Stimulated activated CD4-positive, alpha-beta T cell treated with anti-CD3 and anti-CD28 coated beads, Interleukin-2, amount 100 ng/mL, for 4 hours (primary cell): ENCODE measurements around the gene TRNAU1AP.
"Not testable (repeated sequence)": the region's sequence is repeated elsewhere in the genome, so short reads cannot be mapped to it uniquely, and the experiment has no call there.

ENCODE experiments used
- DNase-seq: peaks from one replicate; pipeline ENCODE4 v3.0.0-alpha.2; 2020; ENCODE audit warnings: low read depth

Gene TRNAU1AP

GRCh38 chr1:28521502-28522164, 31.3 kb upstream of the TRNAU1AP start:
- no peak for DNase-seq

- DNase-seq: not testable (repeated sequence)
Measured at GRCh38 chr1:28522537-28522936, 30.3 kb upstream of the TRNAU1AP start.

- DNase-seq: not testable (repeated sequence)
Measured at GRCh38 chr1:28525002-28525642, 27.8 kb upstream of the TRNAU1AP start.

GRCh38 chr1:28526886-28527285, 26.0 kb upstream of the TRNAU1AP start:
- no peak for DNase-seq

- DNase-seq: no peak
Measured at GRCh38 chr1:28530456-28530855, 22.4 kb upstream of the TRNAU1AP start.

GRCh38 chr1:28534671-28535070, 18.2 kb upstream of the TRNAU1AP start:
- DNase-seq: no peak

- no peak for DNase-seq
Measured at GRCh38 chr1:28535180-28535579, 17.7 kb upstream of the TRNAU1AP start.

GRCh38 chr1:28537457-28538199, 15.3 kb upstream of the TRNAU1AP start:
- DNase-seq: no peak

GRCh38 chr1:28538286-28538685, 14.6 kb upstream of the TRNAU1AP start:
- DNase-seq: no peak

GRCh38 chr1:28540651-28541050, 12.2 kb upstream of the TRNAU1AP start:
- no peak for DNase-seq

GRCh38 chr1:28541414-28542015, 11.4 kb upstream of the TRNAU1AP start:
- not testable (repeated sequence) for DNase-seq

GRCh38 chr1:28545246-28545628, 7.6 kb upstream of the TRNAU1AP start:
- no peak for DNase-seq

GRCh38 chr1:28548318-28548717, 4.6 kb upstream of the TRNAU1AP start:
- DNase-seq: no peak

GRCh38 chr1:28551381-28551780, 1.5 kb upstream of the TRNAU1AP start:
- DNase-seq: no peak

GRCh38 chr1:28560886-28561285, 8.0 kb downstream of the TRNAU1AP start:
- no peak for DNase-seq

GRCh38 chr1:28564310-28564709, 11.4 kb downstream of the TRNAU1AP start:
- no peak for DNase-seq

- DNase-seq: no peak
Measured at GRCh38 chr1:28565040-28565439, 12.2 kb downstream of the TRNAU1AP start.

- no peak for DNase-seq
Measured at GRCh38 chr1:28565726-28566125, 12.8 kb downstream of the TRNAU1AP start.

GRCh38 chr1:28566931-28567330, 14.0 kb downstream of the TRNAU1AP start:
- no peak for DNase-seq

GRCh38 chr1:28571911-28572310, 19.0 kb downstream of the TRNAU1AP start:
- no peak for DNase-seq

GRCh38 chr1:28572891-28573290, 20.0 kb downstream of the TRNAU1AP start:
- not testable (repeated sequence) for DNase-seq

GRCh38 chr1:28573564-28573963, 20.7 kb downstream of the TRNAU1AP start:
- no peak for DNase-seq
